MM.1S (cell line): Measurements from ENCODE around the gene GPC1.

Experiments used
- CTCF ChIP-seq: fragments of 300-600 bp; sonication (generic); IDR thresholded peaks from 2 replicates; pipeline ENCODE4 v1.5.1; 2016; ENCODE audit warnings: antibody characterized with exemption, low read length, mixed read lengths
- EZH2 ChIP-seq: fragments of 300-600 bp; sonication (generic); optimal IDR thresholded peaks from 2 replicates; pipeline ENCODE3; 2017; ENCODE audit warnings: low read depth, mild to moderate bottlenecking, antibody characterized with exemption, low read length, mixed read lengths
- EZH2phosphoT487 ChIP-seq: fragments of 300-600 bp; sonication (generic); IDR thresholded peaks from 2 replicates; pipeline ENCODE4 v1.6.1; 2018; ENCODE audit warnings: antibody characterized with exemption, low read length

GRCh38 chr2:240430595-240430994, 4.9 kb upstream of the GPC1 start:
- TF ChIP-seq CTCF = no peak
- TF ChIP-seq EZH2 = no peak
- TF ChIP-seq EZH2phosphoT487 = no peak
